HL-60 (cell line): ENCODE measurements around the gene RPL13.
"Not testable (repeated sequence)": the region's sequence is repeated elsewhere in the genome, so short reads cannot be mapped to it uniquely, and the experiment has no call there.

Experiments used
- DNase-seq, 2 experiments: peaks; one replicate each; pipeline ENCODE4 v3.0.0-alpha.2; 2010 to 2020; ENCODE audit warnings: low read depth in 1 of 2, low spot score in 1 of 2
- H3K27ac ChIP-seq: fragments of 250-450 bp; sonication (Bioruptor Pico); replicated peaks from 2 replicates; pipeline ENCODE4 v1.5.1; 2020; ENCODE audit warnings: mild to moderate bottlenecking, moderate library complexity
- H3K27me3 ChIP-seq: fragments of 250-450 bp; sonication (Bioruptor Pico); 2 replicates; pipeline ENCODE4 v1.5.1; 2021; ENCODE audit warnings: mild to moderate bottlenecking, moderate library complexity; ENCODE audit not compliant: insufficient read depth, poor library complexity, severe bottlenecking
- H3K4me3 ChIP-seq: replicated peaks from 2 replicates; pipeline ENCODE4 v1.5.1; 2011; ENCODE audit warnings: mild to moderate bottlenecking, control low read depth, low read length; ENCODE audit not compliant: insufficient read depth
- CTCF ChIP-seq: IDR thresholded peaks from one replicate; pipeline ENCODE4 v1.5.1; 2011; ENCODE audit warnings: low read length, control low read depth, inconsistent platforms; ENCODE audit not compliant: insufficient read depth
- GABPA ChIP-seq: IDR thresholded peaks from 2 replicates; pipeline ENCODE4 v1.6.1; 2012; ENCODE audit warnings: low read depth
- POLR2AphosphoS5 ChIP-seq: IDR thresholded peaks from 2 replicates; pipeline ENCODE4 v1.6.1; 2012; ENCODE audit warnings: low read depth
- REST ChIP-seq: IDR thresholded peaks from 2 replicates; pipeline ENCODE4 v1.6.1; 2012; ENCODE audit warnings: low read depth; ENCODE audit not compliant: insufficient replicate concordance
- SPI1 ChIP-seq: IDR thresholded peaks from 2 replicates; pipeline ENCODE4 v1.6.1; 2012; ENCODE audit warnings: low read depth, mild to moderate bottlenecking, borderline replicate concordance

Gene RPL13

GRCh38 chr16:89567656-89568594 is 7.4 kb downstream of the RPL13 start:
- no peak for DNase-seq
- TF ChIP-seq SPI1 (no peak), REST (no peak), POLR2AphosphoS5 (no peak), CTCF (no peak), GABPA (no peak)
- Histone ChIP-seq H3K4me3 (no peak overlapping the region), H3K27ac (no peak overlapping the region), H3K27me3 (no peaks in the 10 kb centered on the region)

GRCh38 chr16:89569506-89570341 is 9.2 kb downstream of the RPL13 start:
- no peaks in the 10 kb centered on the region for H3K27me3 ChIP-seq
- H3K4me3 ChIP-seq = no peak overlapping the region
- no peak for DNase-seq
- TF ChIP-seq POLR2AphosphoS5 (no peak), SPI1 (no peak), CTCF (no peak), GABPA (no peak), REST (no peak)
- no peak overlapping the region for H3K27ac ChIP-seq

GRCh38 chr16:89570342-89570923 is 10.0 kb downstream of the RPL13 start:
- TF ChIP-seq POLR2AphosphoS5 (no peak), REST (no peak)
- H3K4me3 ChIP-seq = no peak overlapping the region
- no peak for DNase-seq
- H3K27me3 ChIP-seq = no peaks in the 10 kb centered on the region
- H3K27ac ChIP-seq = no peak overlapping the region

- not testable (repeated sequence) for DNase-seq, H3K4me3 ChIP-seq, H3K27ac ChIP-seq, H3K27me3 ChIP-seq
These were observed 10.6 kb downstream of the RPL13 start for GRCh38 chr16:89570983-89571598.
